ENCODE data around the gene HPS5.

- TF ChIP-seq CTCF (IDR thresholded peaks at IDR 0.05) (no peak), POLR2A (IDR thresholded peaks at IDR 0.05) (no peak), POLR2AphosphoS5 (IDR thresholded peaks at IDR 0.05) (no peak)
Measured at GRCh38 chr11:18308242-18308641, 13.7 kb downstream of the HPS5 start.

All from breast epithelium (tissue), 3 donors.